ENCODE measurements around the gene GTF3C4.

GRCh38 chr9:132729235-132729890 lies 59.1 kb downstream of the GTF3C4 start:
- TF ChIP-seq CTCF (IDR thresholded peaks at IDR 0.05; ENCODE audit: insufficient read depth, low read length, poor library complexity, severe bottlenecking) = no peak
- no peak for TF ChIP-seq EZH2phosphoT487 (conservative IDR thresholded peaks at IDR 0.05; ENCODE audit: low read length)

Measured in SU-DHL-6 (cell line).